Activated T-cell treated with anti-CD3 and anti-CD28 coated beads, Interleukin-2, amount 50 U/mL, for 24 hours (primary cell): ENCODE data around the gene RMI2.

ENCODE experiments used
- DNase-seq: peaks from one replicate; pipeline ENCODE4 v3.0.0-alpha.2; 2020
- H3K27ac Mint-ChIP-seq: 2 replicates; pipeline ENCODE4 v1.8.0; 2020; ENCODE audit warnings: mild to moderate bottlenecking, mixed read lengths
- H3K27me3 Mint-ChIP-seq: 2 replicates; pipeline ENCODE4 v1.8.0; 2020; ENCODE audit warnings: mixed read lengths
- H3K36me3 Mint-ChIP-seq: 2 replicates; pipeline ENCODE4 v1.8.0; 2020; ENCODE audit warnings: low read depth, mixed read lengths
- H3K4me1 Mint-ChIP-seq: 2 replicates; pipeline ENCODE4 v1.8.0; 2020; ENCODE audit warnings: low read depth, mixed read lengths
- H3K4me3 Mint-ChIP-seq: 2 replicates; pipeline ENCODE4 v1.8.0; 2020; ENCODE audit warnings: mild to moderate bottlenecking, moderate library complexity, mixed read lengths
- H3K9me3 Mint-ChIP-seq: 2 replicates; pipeline ENCODE4 v1.8.0; 2020; ENCODE audit warnings: mixed read lengths

The RMI2 gene

GRCh38 chr16:11318817-11319216 is 26.4 kb upstream of the RMI2 start:
- Mint-ChIP-seq H3K36me3 (no peaks in the 10 kb centered on the region), H3K27me3 (no peaks in the 10 kb centered on the region), H3K4me3 (no peak overlapping the region), H3K9me3 (no peaks in the 10 kb centered on the region), H3K4me1 (peaks cover 1% of the 10 kb centered on the region), H3K27ac (no peak overlapping the region)
- no peak for DNase-seq

GRCh38 chr16:11319529-11320146 is 25.6 kb upstream of the RMI2 start:
- Mint-ChIP-seq H3K4me1 (no peaks in the 10 kb centered on the region), H3K27ac (no peak overlapping the region), H3K27me3 (no peaks in the 10 kb centered on the region), H3K36me3 (no peaks in the 10 kb centered on the region), H3K4me3 (no peak overlapping the region), H3K9me3 (no peaks in the 10 kb centered on the region)
- no peak for DNase-seq

GRCh38 chr16:11320170-11320569 is 25.1 kb upstream of the RMI2 start:
- peaks cover 5% of the 10 kb centered on the region for H3K4me1 Mint-ChIP-seq
- no peak overlapping the region for H3K27ac Mint-ChIP-seq
- no peaks in the 10 kb centered on the region for H3K36me3 Mint-ChIP-seq
- H3K9me3 Mint-ChIP-seq, result no peaks in the 10 kb centered on the region
- H3K27me3 Mint-ChIP-seq, result no peaks in the 10 kb centered on the region
- H3K4me3 Mint-ChIP-seq, result no peak overlapping the region
- DNase-seq, result no peak

GRCh38 chr16:11321662-11322061 is 23.6 kb upstream of the RMI2 start:
- Mint-ChIP-seq H3K4me3 (no peak overlapping the region), H3K4me1 (peaks cover 17% of the 10 kb centered on the region), H3K27ac (no peak overlapping the region), H3K36me3 (no peaks in the 10 kb centered on the region), H3K9me3 (no peaks in the 10 kb centered on the region), H3K27me3 (no peaks in the 10 kb centered on the region)
- no peak for DNase-seq

DNA sequence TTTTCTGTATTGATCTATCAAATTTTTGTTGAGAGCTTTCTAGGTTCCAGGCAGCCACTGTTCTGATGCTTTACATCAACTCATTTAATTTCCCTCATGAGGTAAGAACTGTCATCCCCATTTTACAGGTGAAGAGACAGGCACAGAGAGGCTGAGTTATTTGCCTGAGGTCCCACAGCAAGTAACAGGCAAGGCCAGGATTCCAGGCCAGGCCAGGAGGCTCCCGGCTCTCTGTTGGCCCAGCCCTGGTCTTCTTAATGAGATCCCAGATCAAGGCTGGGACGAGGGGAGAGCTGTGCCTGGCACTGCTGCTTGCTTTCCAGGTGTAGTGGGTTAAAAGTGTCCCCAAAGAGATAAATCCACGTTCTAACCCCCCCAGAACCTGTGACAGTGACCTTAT is 22.4 kb upstream of the RMI2 start:
- DNase-seq, result no peak
- Mint-ChIP-seq H3K9me3 (no peaks in the 10 kb centered on the region), H3K27ac (peak overlapping the region; percentile 14), H3K27me3 (no peaks in the 10 kb centered on the region), H3K36me3 (no peaks in the 10 kb centered on the region), H3K4me1 (peaks cover 29% of the 10 kb centered on the region), H3K4me3 (no peak overlapping the region)

DNA sequence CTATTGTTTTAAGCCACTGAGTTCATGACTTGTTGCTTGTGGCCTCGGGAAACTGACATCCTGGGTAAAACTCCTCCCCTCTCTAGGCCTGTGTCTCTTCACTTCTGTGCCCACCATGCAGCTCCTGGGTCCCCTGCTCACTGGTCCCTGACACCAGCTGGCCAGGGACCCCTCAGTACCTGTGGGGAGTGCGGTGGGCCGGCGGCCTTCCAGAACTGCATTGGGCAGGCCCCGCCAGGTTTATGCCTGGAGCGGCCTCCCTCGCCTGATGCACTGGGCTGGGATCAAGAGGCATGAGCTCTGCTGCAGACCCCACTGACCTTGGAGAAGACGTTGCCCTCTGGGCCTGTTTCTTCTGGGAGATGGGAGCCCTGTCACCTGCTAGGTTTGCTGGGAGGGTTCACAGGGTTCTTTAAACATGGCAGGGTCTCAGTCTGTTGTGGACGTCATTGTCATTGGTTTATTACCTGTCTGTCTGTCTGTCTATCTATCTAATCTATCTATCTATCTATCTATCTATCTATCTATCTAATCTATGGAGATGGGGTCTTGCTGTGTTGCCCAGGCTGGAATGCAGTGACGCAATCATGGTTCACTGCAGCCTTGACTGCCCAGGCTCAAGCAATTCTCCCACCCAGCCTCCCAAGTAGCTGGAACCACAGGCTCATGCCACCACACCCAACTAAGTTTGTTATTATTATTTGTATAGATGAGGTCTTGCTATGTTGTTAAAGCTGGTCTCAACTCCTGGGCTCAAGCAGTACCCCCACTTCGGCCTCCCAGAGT is 21.5 kb upstream of the RMI2 start:
- Mint-ChIP-seq H3K27ac (no peak overlapping the region), H3K9me3 (no peaks in the 10 kb centered on the region), H3K4me1 (peaks cover 38% of the 10 kb centered on the region), H3K27me3 (no peaks in the 10 kb centered on the region), H3K4me3 (no peak overlapping the region), H3K36me3 (no peaks in the 10 kb centered on the region)
- no peak for DNase-seq

DNA sequence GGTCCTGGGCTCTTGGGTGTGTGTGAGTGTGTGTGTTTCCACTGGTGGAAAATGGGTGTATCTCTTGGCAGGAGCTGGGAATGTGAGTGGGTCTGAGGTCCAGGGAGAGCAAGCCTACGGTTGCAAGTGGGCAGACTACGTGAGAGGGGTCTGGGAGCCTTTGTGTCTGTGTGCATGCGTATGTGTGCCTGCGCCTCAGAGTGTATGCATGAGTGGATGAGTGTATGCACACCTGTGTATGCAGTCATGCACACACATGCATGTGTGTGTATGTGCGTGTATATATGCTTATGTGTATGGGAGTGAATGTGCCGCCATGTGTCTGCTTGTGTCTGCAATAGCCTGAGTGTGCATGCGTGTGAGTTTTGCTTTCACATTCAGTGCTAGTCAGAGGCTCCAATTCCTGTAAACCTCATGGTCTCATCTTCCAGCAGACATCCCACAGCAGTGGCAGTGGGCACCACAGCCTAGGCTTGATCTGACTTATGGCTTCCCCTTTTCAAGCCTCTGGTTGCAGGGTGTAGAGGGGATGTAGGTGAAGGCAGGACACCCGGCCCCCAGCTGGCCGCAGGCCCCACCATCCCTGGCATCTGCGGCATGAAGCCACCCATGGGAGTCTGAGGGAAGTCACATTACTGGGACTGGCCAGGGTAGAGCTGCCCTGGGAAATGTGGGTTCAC is 19.7 kb upstream of the RMI2 start:
- Mint-ChIP-seq H3K4me1 (peaks cover 52% of the 10 kb centered on the region), H3K36me3 (no peaks in the 10 kb centered on the region), H3K4me3 (no peak overlapping the region), H3K27me3 (no peaks in the 10 kb centered on the region), H3K9me3 (no peaks in the 10 kb centered on the region), H3K27ac (peak overlapping the region; percentile 81)
- peak; percentile 55 for DNase-seq

DNA sequence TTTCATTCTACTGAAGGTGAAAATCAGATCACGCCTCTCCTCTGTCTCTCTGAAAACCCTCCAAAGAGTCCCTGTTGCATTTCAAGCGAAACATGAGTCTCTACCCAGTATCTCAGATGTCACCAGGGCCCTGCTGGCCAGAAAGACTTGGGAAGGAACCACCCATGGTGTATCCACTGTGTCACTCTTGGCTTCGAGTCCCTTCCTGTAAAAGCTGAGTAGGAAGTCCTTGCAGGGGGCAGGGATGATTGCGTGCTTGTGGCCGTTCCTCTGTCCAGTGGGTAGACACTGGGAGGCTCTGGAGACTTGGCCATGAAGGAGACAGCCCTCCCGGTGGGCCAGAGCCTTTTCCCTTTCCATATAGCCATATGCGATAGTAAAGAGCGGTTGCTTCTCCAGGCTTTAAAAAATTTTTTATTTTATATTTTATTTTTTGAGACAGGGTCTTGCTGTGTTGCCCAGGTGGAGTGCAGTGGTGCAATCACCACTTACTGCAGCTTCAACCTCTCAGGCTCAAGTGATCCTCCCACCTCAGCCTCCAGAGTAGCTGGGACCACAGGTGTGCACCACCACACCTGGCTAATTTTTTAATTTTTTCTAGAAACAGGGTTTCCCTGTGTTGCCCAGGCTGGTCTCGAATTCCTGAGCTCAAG is 19.0 kb upstream of the RMI2 start:
- peak overlapping the region; percentile 81 for H3K27ac Mint-ChIP-seq
- no peaks in the 10 kb centered on the region for H3K9me3 Mint-ChIP-seq
- no peak for DNase-seq
- no peaks in the 10 kb centered on the region for H3K36me3 Mint-ChIP-seq
- H3K4me3 Mint-ChIP-seq, result no peak overlapping the region
- no peaks in the 10 kb centered on the region for H3K27me3 Mint-ChIP-seq
- H3K4me1 Mint-ChIP-seq, result peaks cover 56% of the 10 kb centered on the region

- H3K36me3 Mint-ChIP-seq, result no peaks in the 10 kb centered on the region
- H3K4me1 Mint-ChIP-seq, result peaks cover 56% of the 10 kb centered on the region
- peak overlapping the region; percentile 24 for H3K27ac Mint-ChIP-seq
- H3K4me3 Mint-ChIP-seq, result no peak overlapping the region
- no peak for DNase-seq
- H3K9me3 Mint-ChIP-seq, result no peaks in the 10 kb centered on the region
- H3K27me3 Mint-ChIP-seq, result no peaks in the 10 kb centered on the region
Measured at GRCh38 chr16:11326737-11327276, 18.5 kb upstream of the RMI2 start.

GRCh38 chr16:11327277-11328171 is 17.7 kb upstream of the RMI2 start:
- no peak overlapping the region for H3K4me3 Mint-ChIP-seq
- peaks cover 56% of the 10 kb centered on the region for H3K4me1 Mint-ChIP-seq
- no peaks in the 10 kb centered on the region for H3K36me3 Mint-ChIP-seq
- H3K27ac Mint-ChIP-seq, result peak overlapping the region; percentile 65
- H3K27me3 Mint-ChIP-seq, result no peaks in the 10 kb centered on the region
- no peaks in the 10 kb centered on the region for H3K9me3 Mint-ChIP-seq
- DNase-seq, result no peak

DNA sequence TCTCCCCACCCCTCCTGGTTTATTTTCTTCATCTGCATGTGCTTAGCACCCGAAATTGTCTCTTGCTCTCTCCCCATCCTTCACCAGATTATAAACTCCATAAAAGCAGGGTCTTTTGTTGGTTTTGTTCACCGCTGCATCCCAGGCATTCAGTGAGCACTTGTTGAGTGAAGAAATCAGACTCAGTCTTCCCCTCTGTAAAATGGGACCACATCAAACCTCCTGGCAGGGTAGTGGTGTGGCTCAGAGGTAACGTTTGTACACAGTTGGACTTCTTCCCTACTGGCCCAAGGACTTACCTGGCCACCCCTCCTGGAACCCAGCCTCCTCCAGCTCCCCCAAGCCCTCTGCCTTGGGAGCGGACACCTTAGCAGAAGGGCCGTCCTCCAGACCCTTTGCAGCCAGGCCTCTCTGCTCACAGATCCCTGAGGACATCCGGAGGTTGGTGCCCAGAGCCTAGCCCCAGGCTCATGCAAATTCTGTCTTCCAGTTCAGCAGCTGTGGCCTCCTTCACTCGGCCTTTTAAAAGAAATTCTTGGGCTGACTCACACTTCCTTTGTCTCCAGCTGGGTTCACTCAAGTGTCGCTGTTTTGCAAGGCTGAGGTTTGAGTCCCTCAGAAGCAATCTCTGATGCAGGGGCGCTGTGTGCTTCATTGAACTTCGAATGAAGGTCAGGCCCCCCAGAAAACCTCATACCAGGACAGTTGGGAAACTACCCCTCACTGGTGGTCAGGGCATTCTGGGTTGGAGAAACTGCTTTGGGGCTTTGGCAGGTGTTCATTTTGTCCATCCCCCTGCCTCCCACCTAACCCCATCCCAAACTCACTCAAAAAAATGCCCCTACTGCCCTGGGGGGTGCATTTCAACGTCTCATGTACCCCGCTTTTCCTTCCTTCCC is 16.8 kb upstream of the RMI2 start:
- H3K27ac Mint-ChIP-seq, result peak overlapping the region; percentile 81
- peak overlapping the region; percentile 50 for H3K4me3 Mint-ChIP-seq
- peaks cover 56% of the 10 kb centered on the region for H3K4me1 Mint-ChIP-seq
- no peaks in the 10 kb centered on the region for H3K36me3 Mint-ChIP-seq
- H3K27me3 Mint-ChIP-seq, result no peaks in the 10 kb centered on the region
- H3K9me3 Mint-ChIP-seq, result no peaks in the 10 kb centered on the region
- peak; percentile 62 for DNase-seq

DNA sequence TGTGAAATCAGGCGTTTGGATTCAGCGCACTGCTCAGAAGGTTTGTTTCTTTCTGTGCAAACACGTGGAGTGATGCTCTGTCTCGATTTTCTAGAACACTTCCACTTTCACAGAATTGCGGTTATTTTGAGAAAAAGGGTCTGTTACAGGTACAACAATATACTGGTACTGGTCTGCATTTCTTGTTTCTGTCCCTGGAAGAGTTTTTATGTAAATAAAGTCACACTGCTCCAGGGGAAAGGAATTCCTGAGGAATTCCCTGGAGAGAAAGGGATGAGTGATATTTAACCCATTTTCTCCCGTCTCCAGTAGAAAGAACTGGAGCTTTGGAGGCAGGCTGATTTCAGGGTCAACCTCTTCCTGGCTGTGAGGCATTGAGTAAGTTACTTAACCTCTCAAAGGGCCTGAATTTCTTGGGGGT is 16.2 kb upstream of the RMI2 start:
- H3K27me3 Mint-ChIP-seq, result no peaks in the 10 kb centered on the region
- H3K4me3 Mint-ChIP-seq, result peak overlapping the region; percentile 50
- no peaks in the 10 kb centered on the region for H3K36me3 Mint-ChIP-seq
- DNase-seq, result no peak
- H3K9me3 Mint-ChIP-seq, result no peaks in the 10 kb centered on the region
- peak overlapping the region; percentile 81 for H3K27ac Mint-ChIP-seq
- H3K4me1 Mint-ChIP-seq, result peaks cover 56% of the 10 kb centered on the region

DNA sequence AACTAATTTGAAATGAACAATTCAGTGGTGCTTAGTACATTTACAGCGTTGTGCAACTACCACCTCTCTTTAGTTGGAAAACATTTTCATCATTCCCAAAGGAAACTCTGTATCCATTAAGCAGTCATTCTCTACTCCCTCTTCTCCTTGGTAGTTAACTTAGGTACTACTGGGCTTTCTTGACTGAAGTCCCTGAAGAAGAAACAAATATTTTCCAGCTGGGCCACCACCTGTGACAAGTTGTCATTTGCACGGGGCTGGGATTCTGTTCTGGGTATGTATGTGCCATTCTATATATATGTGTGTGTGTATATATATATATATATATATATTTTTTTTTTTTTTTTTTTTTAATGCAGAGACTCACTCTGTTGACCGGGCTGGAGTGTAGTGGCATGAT is 15.4 kb upstream of the RMI2 start:
- H3K4me3 Mint-ChIP-seq, result no peak overlapping the region
- H3K27me3 Mint-ChIP-seq, result no peaks in the 10 kb centered on the region
- no peaks in the 10 kb centered on the region for H3K36me3 Mint-ChIP-seq
- H3K9me3 Mint-ChIP-seq, result no peaks in the 10 kb centered on the region
- peaks cover 54% of the 10 kb centered on the region for H3K4me1 Mint-ChIP-seq
- H3K27ac Mint-ChIP-seq, result no peak overlapping the region
- no peak for DNase-seq
